HG02798 (cell line): ENCODE data around the gene KIF6.

Experiments
- ATAC-seq: cut with Tn5 transposase; IDR thresholded peaks from one replicate; pipeline ENCODE4 v1.9.1; 2021; ENCODE audit warnings: mild to moderate bottlenecking; ENCODE audit not compliant: unreplicated experiment, poor library complexity

KIF6 gene

DNA sequence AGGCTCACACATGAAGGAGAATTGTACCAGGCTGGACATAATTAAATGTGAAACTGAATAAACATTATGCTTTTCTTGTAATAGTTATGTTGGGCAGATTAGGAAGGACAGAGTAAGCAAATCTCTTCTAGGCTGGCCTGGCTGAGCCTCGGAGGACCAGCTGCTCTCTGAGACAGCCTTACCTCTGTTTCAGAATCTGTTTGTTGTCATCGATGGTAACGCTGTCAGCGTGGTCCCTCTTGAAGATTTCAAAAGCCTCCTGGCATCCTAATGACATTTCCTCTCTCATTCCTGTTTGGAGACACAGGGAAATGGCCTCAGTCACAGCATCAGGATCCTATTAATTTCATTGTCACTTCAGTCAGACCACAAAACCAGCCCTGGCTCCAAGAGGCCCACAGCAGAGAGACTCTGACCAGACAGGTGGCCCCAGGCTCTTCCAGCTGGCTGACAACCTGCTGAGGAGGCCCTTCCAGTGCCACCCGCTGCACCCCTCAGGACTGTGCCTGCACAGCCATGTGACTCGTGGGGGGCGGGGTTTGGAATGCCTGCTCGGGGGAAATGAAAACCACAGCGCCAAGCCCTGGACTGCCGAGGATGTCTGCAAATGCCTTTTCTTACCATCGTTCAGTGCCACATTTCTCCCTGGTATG lies 294.2 kb downstream of the KIF6 start:
- ATAC-seq, result no peak

DNA sequence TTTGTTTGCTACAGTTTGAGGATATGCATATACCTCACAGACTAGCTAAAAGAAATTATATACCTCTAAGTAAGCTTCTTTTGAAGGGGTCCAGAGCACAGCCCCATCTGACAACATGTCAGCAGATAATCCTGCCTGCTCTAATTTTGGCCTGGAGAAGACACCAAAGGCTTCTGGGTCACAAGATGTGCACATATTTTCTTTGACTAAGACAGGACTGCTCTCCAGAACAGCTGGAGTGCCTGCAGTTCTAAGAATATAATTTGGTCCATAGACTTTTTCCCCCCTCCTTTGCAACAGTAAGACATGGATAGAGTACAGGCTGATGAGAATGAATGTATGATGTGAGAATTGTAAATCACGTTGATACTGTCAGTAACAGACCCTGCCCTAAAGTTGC lies 294.8 kb downstream of the KIF6 start:
- ATAC-seq, result no peak

DNA sequence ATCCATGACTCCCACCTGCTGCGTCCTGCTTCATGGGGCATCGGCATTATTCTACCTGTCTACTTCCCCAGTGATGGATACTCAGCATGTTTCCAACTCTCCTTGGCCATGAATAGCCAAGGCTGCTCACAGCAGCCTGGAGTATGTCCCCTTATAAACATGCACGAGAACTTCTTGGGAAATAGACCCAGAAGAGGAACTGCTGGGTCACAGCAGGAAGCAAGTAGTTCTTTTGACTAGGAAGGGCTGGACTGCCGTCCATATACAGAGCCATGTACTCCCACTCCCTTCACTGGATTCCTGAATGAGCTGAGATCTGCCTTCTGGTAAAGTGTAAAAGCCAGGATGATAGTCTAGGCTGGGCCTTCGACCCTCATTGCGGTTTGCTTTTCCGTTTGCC lies 296.4 kb downstream of the KIF6 start:
- ATAC-seq, result no peak

DNA sequence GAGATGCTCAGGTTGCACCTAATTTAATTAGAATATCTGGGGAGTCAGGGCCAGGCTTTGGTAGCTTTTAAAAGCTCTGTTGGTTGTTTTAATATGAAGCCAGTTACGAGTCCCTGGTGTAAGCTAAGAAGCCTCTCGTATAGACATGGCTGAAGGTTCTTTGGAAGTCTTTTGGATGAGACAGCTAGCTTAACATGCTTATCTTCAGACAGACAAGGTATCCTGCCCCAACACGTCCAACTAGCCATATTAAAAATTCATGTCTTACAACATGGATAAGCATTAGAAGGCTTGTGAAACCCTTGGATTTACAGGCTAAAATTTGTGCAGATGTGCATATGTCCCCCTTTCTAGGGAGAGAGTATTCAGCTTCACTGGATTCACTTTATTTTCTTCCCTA lies 297.1 kb downstream of the KIF6 start:
- ATAC-seq, result no peak

DNA sequence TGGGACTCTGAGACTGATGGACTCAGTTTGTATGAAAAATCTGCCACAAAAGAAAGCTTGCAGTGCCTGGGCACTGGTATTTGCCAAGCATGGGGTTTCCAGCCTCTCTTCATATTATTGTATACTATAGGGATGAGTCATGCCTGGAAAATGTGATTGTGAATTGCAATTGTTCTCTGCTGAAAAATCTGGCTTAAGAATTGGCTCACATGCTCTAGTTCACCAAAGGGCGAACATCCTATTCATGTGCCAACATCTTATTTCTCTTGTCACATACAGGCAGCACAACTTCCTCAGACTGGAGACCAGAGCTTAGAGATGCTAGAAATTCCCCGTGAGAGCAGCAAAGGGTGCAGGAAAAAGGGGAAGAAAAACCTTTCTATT lies 299.1 kb downstream of the KIF6 start:
- ATAC-seq, result no peak

DNA sequence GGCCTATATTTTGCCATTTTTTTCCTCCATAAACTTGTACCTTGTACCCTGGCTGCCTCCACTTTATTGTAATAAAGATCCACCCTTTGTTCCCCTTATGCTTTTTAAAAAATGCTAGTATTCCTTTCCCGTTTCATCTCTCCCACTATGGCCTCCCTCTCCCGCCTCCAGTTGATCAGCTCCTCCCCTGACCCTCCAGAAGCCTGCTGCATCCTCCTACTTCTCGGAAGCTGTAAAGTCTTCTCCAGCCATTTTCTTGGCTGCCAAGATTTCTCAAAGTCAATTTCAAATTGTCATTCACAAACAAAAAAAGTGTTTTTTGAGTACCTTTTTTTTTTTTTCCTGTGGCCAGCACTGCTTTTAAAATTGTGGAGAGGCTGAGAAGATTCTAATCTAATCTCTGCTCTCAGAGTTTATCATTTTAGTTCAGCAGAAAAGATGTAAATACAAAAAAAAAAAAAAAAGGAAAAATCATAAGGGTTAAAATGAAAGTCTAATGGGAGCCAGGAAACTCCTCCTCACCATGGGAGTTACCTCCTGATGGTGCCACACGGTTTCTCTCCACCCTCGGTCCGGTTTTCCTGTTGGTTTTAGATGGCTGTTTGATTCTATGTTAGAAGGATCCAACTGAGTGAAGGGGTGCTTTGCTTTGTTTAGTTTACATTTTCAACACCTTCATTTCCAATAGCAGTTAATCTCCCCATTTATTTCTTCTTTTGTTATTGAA lies 299.7 kb downstream of the KIF6 start:
- ATAC-seq, result no peak

DNA sequence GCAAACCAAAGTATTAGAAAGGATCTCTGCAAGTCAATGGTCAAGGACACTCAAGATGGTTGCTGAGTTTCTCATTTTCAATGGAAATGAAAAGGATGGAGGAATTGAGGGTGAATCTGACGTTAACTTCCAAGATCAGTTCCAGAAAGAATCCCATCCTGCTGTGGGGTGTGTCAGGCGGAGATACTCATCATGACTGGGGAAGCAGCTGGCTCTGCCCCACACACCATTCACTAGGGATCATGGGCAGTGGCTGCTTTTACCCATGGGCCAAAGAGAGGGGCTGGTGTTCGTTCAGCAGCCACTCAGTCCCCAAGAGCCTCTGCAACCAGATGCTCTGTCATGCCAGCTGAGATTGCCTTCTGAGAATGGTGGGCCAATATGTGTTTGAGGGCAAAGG lies 300.4 kb downstream of the KIF6 start:
- ATAC-seq, result no peak

DNA sequence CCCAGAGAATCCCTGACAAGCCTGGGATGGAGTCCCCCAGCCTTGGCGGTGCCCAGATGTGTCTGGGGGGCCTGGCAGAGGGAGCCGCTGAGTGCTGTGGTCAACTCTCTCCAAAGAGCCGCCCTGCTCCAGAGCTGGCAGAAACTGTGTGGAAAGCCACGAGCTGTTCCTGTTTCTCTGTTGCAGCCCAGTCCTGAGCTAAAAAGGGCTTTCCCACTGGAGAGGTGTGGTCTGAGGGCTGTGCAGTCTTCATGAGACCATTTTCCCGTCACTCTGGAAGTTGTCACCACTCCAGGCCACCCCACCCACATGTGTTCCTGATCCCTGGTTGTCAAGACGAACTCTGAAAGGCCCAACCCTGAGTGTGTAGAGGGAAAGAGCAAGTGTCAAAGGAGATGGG lies 303.0 kb downstream of the KIF6 start:
- no peak for ATAC-seq

DNA sequence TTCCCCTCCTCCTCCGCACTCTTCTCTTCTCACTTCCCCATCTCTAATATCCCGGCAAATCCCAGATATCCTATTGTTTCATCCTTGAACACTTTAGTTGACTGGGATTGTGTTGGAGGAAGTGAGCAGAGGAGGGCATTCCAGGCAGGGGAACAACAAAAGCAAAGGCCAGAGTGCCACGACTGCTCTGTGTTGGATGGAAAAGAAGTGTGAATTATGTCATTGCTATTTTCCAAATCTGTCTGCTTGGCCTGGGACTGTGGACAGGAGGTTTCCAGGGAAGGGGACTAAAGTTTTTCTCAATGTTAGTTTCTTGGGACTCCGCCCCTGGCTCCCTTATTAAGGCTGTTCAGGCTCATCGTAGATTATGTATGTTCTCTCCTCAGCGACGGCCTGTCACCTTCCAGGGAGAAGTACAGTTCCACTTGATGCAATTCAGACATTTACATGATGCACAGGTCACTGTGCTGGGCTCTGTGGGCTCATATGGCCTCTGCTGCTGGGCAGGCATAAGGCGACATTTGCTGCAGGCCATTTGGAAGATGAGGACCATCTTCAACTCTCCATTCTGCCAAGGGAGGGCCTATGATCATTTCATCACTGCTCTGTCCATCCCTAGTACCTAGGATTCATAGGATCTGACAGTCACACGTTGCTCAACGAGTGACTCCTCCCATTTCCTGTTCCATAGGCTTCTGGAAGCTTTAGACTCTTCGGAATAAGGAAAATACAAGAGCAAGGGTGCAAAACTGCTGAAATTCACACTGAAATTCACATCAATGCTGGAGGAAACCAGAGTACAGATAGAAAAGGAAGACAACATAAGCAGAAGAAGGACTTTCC lies 303.6 kb downstream of the KIF6 start:
- ATAC-seq, result no peak

DNA sequence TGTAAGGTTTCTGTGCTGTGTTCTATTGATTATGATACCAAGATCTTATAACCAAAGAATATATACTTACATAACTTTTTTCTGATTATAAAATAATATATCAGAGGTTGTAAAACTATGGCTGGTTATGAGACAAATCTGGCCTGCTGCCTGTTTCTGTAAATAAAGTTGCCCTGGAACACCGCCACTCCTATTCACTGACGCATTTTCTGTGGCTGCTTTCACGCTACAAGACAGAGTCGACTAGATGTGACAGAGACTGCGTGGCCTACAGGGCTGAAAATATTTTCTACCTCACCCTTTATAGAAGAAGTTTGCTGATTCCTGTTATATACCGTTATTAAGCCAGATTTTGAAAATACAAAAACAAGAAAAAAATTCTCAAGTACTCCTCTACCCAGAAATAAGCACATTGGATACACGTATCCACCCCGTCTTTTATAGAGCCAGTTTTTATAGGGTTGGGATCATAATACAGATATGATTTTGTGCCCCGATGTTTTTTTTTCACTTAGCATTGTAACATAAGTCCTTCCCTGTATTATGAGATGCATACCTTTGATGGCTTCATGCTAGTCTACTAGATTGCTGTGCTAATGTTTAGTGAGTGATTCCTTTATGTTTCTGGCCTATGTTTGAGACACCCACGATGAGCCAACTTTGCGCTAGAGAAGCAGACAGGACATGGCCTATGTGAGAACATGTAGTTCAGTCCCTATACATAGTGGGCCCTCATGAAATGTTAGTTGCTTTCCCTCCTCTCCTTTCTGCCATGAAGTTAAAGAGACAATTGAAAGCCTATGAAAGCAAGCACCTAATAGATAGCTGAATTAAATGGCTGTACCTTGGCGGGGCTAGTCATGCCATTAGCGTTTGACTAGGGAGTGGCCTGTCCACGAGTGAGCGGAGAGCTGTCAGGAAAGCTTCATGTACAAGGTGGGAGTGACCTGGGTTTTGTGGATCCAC lies 304.6 kb downstream of the KIF6 start:
- ATAC-seq, result no peak

DNA sequence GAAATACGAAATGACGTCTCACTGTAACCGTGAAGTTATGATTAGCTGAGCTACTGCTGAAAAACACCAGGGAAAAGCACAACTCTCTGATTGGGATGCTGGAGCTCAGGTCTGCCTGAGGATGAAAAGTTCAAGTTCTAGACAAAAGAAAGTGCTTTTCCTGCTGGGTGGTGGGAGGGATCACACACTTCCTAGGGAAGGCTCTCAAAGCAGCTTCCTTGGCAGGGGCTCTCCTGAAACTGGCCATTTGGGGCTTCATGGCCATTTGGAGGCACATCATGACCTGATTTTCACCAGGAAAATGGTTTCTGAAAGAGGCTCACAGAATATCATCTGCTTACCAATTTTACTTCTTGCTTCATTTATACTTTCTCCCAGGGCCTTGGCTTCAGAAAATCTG lies 305.6 kb downstream of the KIF6 start:
- ATAC-seq, result no peak

DNA sequence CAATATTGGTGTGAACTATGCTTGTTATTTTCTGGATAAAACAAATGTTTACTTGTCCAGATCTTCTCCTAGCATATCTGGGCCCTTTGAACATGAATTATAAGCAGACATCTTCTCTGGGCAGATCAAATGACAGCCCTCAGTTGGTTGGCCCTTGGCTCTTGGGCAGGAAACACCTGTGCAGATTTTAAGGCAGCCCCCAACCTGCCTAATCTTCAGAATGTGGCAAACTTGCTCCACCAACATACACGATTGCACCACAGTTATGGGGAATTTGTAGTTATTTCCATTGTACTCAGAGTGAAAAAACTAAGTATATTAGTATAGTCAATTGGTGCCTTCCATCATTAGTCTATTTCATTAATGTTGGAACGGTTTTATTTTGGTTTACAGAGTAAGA lies 307.8 kb downstream of the KIF6 start:
- no peak for ATAC-seq

DNA sequence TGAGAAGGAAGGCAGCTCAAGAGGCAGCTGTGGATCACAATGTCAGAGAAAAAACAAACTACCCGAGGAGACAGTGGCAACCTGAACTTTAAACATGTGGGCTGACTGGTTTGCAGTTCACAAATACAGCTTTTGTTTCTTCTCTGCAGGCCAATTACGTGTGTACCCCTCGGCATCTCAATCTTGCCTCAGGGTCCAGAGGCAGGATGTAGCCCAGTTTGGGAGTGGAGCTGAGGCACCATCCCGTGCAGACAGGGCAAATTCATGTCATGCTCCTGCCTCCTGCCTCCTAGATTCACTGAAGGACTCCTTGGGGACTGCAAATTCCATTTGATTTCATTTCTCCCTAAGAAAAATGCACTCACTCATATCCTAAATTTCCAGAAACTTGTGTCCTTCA lies 308.5 kb downstream of the KIF6 start:
- no peak for ATAC-seq

DNA sequence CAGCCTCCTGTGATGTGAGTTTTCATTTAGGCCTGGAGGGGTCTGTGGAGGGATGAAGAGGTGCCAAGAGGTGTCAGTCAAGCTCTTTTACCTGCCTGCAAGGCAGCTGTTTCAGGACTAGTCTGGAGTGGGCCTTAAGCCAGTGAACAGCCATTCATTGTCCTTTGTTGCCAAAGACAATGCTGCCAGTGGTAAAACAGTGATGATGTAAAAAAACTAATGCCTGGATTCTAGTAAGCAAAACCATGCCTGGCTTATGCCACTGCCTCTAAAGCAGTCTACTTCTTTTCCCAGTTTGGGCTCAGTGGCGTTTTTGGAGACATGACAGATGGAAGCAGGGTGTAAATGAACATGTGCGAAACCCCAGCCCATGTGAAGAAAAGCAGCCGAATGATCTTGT lies 309.2 kb downstream of the KIF6 start:
- no peak for ATAC-seq

DNA sequence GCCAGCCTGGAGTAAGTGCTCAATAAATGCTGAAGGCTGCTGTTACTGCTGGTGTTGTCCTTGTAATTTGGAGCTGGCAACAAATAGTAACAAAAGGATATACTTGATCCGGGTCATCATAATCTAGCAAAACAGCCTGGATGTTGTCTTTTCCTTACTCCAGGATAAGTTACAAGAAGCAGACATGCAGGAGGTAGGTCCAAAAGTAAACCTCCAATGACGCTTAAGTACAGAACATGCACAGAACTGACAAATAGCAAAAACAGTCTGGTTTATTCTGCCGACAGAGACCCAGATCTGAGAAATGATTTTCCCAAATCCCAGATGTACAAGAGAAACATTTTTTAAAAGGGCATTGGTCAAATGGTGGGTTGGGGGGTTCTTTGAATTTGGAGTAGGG lies 309.7 kb downstream of the KIF6 start:
- no peak for ATAC-seq

DNA sequence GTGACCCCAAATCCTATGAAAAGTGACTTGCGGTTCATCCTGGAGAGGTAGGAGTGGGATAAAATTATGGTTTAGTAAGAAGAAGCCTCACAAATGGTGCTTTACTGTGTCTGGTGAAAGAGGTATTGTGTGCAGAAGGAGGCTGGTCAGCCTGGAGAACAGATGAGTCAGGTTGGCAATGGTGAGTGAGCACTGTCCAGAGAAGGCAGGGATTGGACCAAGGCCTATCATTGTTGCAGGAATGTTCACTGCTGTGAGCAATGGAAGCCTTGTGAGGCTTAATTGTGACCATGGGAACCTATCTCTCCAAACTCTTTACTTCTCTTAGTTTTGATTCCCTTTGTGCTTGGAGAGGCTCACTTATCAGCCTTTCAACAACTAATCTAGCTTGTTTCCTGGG lies 313.7 kb downstream of the KIF6 start:
- ATAC-seq, result no peak

DNA sequence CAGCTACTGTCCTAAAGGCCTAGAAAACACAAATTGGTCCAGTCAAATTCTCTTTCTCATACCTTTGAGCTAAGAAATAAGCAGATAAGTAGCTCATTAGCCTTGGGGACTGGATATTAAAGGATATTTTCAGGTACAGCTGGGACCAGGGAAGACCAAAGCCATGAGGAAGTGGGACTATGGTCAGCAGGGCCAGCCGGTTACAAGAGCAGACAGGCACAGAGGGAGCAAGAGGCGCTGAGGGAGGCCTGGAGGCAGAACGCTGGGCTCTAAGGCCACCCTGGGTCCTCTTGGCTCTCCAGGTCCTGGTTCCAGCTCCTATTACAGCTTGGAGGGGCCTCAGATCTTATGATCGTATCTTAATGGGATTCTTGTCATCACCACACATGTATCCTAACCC lies 314.2 kb downstream of the KIF6 start:
- no peak for ATAC-seq

DNA sequence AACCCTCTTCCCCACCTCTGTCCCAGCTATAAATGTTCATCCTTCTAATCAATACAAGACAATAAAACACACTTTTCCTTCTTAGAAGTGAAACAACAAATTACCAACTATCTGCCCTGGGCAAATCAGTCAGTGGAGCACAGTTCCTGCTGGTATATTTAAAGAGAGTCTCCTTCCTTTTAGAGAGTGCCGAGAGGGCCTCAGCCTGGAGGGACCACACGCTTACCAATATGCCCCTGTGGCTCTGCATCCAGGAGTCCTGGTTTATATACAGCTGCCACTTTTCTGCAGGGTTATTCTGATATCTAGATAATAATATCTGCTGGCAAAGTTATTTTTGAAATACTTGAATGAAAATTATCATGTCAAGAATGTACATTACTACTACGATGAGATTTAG lies 315.3 kb downstream of the KIF6 start:
- ATAC-seq, result no peak

DNA sequence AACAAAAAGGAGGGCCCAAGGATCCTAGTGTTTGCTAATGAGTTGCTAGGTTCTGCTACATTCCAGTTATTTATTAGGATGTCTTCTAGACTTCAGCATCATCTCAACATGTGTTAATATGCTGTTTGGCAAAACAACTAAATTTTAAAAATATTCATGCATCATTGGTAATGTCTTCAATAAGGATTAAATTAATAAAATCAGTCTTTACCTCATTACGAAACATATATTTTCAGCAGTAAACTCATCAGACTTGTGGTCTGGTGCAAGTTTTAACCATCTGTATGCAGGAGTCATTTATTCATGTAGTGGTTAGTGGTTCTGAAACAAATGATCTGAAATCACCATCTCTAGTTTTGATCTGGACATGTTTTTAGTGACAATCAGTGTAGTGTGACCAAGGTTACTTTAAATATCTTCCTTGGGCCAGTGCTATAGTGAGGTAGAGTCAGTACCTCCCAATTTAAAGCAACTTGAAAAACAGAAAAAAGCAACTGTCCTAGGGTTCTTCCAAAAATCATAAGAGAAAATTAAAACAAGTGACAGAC lies 317.7 kb downstream of the KIF6 start:
- ATAC-seq, result peak; percentile 89

DNA sequence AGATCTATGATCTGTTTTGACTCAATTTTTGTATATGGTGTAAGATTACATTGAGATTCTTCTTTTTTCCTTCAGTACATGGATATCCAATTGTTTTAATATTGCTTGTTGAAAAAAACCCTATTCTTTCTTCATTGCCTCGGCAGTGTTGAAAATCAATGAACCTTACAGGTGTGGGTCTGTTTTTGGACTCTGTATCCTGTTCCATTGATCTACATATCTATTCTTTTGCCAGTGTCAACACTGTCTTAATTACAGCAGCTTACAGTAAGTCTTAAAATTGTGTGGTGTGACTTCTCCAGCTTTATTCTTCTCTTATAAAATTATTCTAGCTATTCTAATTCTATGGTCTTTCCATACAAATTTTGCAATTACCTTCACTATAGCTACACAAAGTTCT lies 320.9 kb downstream of the KIF6 start:
- no peak for ATAC-seq
